SK-N-SH (cell line): ENCODE results near the gene EIF6. TPM values are rescaled to one million over a fixed set of nuclear protein-coding genes. Genes with fewer than 3 reads are reported as not detected.

Experiments used
- CTCF ChIA-PET: fragments of 300-600, 350-600 bp; formaldehyde crosslinking; extraction: SDS; loops from one replicate; lab custom pipeline; 2021; lab: Yijun Ruan, JAX
- POLR2A ChIA-PET: fragments of 350-600 bp; sonication (Branson Sonifier 250); formaldehyde crosslinking; extraction: SDS; loops from one replicate; lab custom pipeline; 2020; ENCODE audit warnings: antibody characterized with exemption, inconsistent platforms; lab: Yijun Ruan, JAX
- DNase-seq: peaks from one replicate; pipeline ENCODE4 v3.0.0; 2012
- H2AFZ ChIP-seq: fragments of 200-600 bp; sonication (generic); 2 replicates; pipeline ENCODE4 v1.8.1; 2016; ENCODE audit warnings: antibody characterized with exemption, mild to moderate bottlenecking, low read depth
- H3F3A ChIP-seq: fragments of 200-600 bp; sonication (generic); replicated peaks from 2 replicates; pipeline ENCODE3; 2016; ENCODE audit warnings: antibody characterized with exemption, mild to moderate bottlenecking; ENCODE audit not compliant: insufficient read depth
- H3K27ac ChIP-seq, 2 experiments: fragments of 200-500 bp in 1 of 2; fragments of 200-600 bp in 1 of 2; sonication (Bioruptor generic) in 1 of 2; sonication (generic), shearing (Covaris generic) in 1 of 2; 2 replicates each; pipeline versions ENCODE4 v1.5.1 to v1.6.1; 2014 to 2016; ENCODE audit warnings: low read depth in 2 of 2, inconsistent platforms in 1 of 2, low read length in 1 of 2, mild to moderate bottlenecking in 1 of 2, mixed read lengths in 1 of 2
- H3K27me3 ChIP-seq: fragments of 200-600 bp; sonication (generic), shearing (Covaris generic); 2 replicates; pipeline ENCODE4 v1.6.1; 2016; ENCODE audit warnings: mixed run types; ENCODE audit not compliant: insufficient read depth
- H3K36me3 ChIP-seq, 2 experiments: fragments of 200-500 bp in 1 of 2; fragments of 200-600 bp in 1 of 2; sonication (Bioruptor generic) in 1 of 2; sonication (generic) in 1 of 2; replicated peaks in 1 of 2; 2 replicates each; pipeline versions ENCODE3 to v1.5.1; 2014 to 2016; ENCODE audit warnings: low read length in 1 of 2, mild to moderate bottlenecking in 1 of 2; ENCODE audit not compliant: insufficient read depth in 2 of 2, control insufficient read depth in 1 of 2
- H3K4me1 ChIP-seq, 2 experiments: fragments of 200-500 bp in 1 of 2; fragments of 200-600 bp in 1 of 2; sonication (Bioruptor generic) in 1 of 2; sonication (generic), shearing (Covaris generic) in 1 of 2; 2 replicates each; pipeline versions ENCODE4 v1.5.1 to v1.6.1; 2014 to 2016; ENCODE audit warnings: low read depth in 1 of 2, low read length in 1 of 2, mixed run types in 1 of 2; ENCODE audit not compliant: insufficient read depth in 2 of 2, control insufficient read depth in 1 of 2
- H3K4me2 ChIP-seq: fragments of 200-600 bp; sonication (generic), shearing (Covaris generic); 2 replicates; pipeline ENCODE4 v1.6.1; 2017; ENCODE audit warnings: mixed run types
- H3K4me3 ChIP-seq, 2 experiments: fragments of 200-500 bp in 1 of 2; fragments of 200-600 bp in 1 of 2; sonication (Bioruptor generic) in 1 of 2; sonication (generic), shearing (Covaris generic) in 1 of 2; 2 replicates each; pipeline versions ENCODE4 v1.5.1 to v1.8.1; 2014 to 2016; ENCODE audit warnings: low read depth in 2 of 2, inconsistent platforms in 1 of 2, low read length in 1 of 2, mild to moderate bottlenecking in 1 of 2, mixed read lengths in 1 of 2, moderate library complexity in 1 of 2
- H3K79me2 ChIP-seq: fragments of 200-600 bp; sonication (generic); 2 replicates; pipeline ENCODE4 v1.8.1; 2017; ENCODE audit warnings: mild to moderate bottlenecking; ENCODE audit not compliant: insufficient read depth
- H3K9ac ChIP-seq: fragments of 200-600 bp; sonication (generic); 2 replicates; pipeline ENCODE4 v1.6.1; 2017; ENCODE audit warnings: mixed run types
- H3K9me2 ChIP-seq: fragments of 200-600 bp; sonication (generic); 2 replicates; pipeline ENCODE4 v1.6.1; 2017; ENCODE audit warnings: mixed run types
- H3K9me3 ChIP-seq: fragments of 200-600 bp; sonication (generic); 2 replicates; pipeline ENCODE4 v1.6.1; 2017; ENCODE audit warnings: mixed run types, mild to moderate bottlenecking, moderate library complexity
- H4K20me1 ChIP-seq: fragments of 200-600 bp; sonication (generic); 2 replicates; pipeline ENCODE4 v1.6.1; 2017; ENCODE audit warnings: mild to moderate bottlenecking, mixed run types; ENCODE audit not compliant: insufficient read depth
- CTCF ChIP-seq: fragments of 200-600 bp; sonication (generic); IDR thresholded peaks from 2 replicates; pipeline ENCODE4 v1.6.1; 2017; ENCODE audit warnings: antibody characterized with exemption, mild to moderate bottlenecking, moderate library complexity
- ELF1 ChIP-seq: IDR thresholded peaks from 2 replicates; pipeline ENCODE4 v1.4.0; 2012
- EZH2phosphoT487 ChIP-seq: fragments of 200-600 bp; sonication (generic); IDR thresholded peaks from 2 replicates; pipeline ENCODE4 v1.6.1; 2017; ENCODE audit warnings: low read depth, mixed run types, mild to moderate bottlenecking, antibody characterized with exemption, moderate library complexity, borderline replicate concordance
- FOXJ3 ChIP-seq: sonication (generic); formaldehyde crosslinking; IDR thresholded peaks from 2 replicates; pipeline ENCODE4 v1.5.1; 2020; ENCODE audit warnings: mild to moderate bottlenecking, missing genetic modification reagents
- IRF3 ChIP-seq: fragments of 150-350 bp; IDR thresholded peaks from 2 replicates; pipeline ENCODE4 v1.6.1; 2016; ENCODE audit warnings: mild to moderate bottlenecking, low read depth, low read length
- MAX ChIP-seq: IDR thresholded peaks from 2 replicates; pipeline ENCODE4 v1.4.0; 2012; ENCODE audit warnings: low read depth
- MEF2A ChIP-seq: IDR thresholded peaks from 2 replicates; pipeline ENCODE4 v1.4.0; 2012; ENCODE audit warnings: low read depth, borderline replicate concordance
- MXI1 ChIP-seq: IDR thresholded peaks from 2 replicates; pipeline ENCODE4 v1.6.1; 2012; ENCODE audit warnings: mild to moderate bottlenecking, low read depth, low read length, improper control_type of control experiment
- NFIC ChIP-seq: IDR thresholded peaks from 2 replicates; pipeline ENCODE4 v1.4.0; 2012; ENCODE audit warnings: borderline replicate concordance
- NRF1 ChIP-seq: IDR thresholded peaks from 2 replicates; pipeline ENCODE4 v1.6.1; 2012; ENCODE audit warnings: low read depth, mild to moderate bottlenecking, low read length
- RAD21 ChIP-seq: IDR thresholded peaks from 2 replicates; pipeline ENCODE4 v1.6.1; 2012; ENCODE audit warnings: mild to moderate bottlenecking, low read length
- RFX5 ChIP-seq: IDR thresholded peaks from 2 replicates; pipeline ENCODE4 v1.6.1; 2012; ENCODE audit warnings: mild to moderate bottlenecking, improper control_type of control experiment, low read length
- RXRA ChIP-seq: IDR thresholded peaks from 2 replicates; pipeline ENCODE4 v1.4.0; 2012; ENCODE audit warnings: low read depth, mild to moderate bottlenecking, borderline replicate concordance
- SIN3A ChIP-seq: IDR thresholded peaks from 2 replicates; pipeline ENCODE4 v1.6.1; 2012; ENCODE audit warnings: low read depth, mild to moderate bottlenecking, low read length, moderate library complexity, borderline replicate concordance
- TAF1 ChIP-seq: IDR thresholded peaks from 2 replicates; pipeline ENCODE4 v1.6.1; 2012; ENCODE audit warnings: low read depth, mild to moderate bottlenecking, low read length, moderate library complexity, borderline replicate concordance
- TCF12 ChIP-seq: IDR thresholded peaks from 2 replicates; pipeline ENCODE4 v1.4.0; 2012
- TEAD4 ChIP-seq: IDR thresholded peaks from 2 replicates; pipeline ENCODE4 v1.4.0; 2012; ENCODE audit warnings: mild to moderate bottlenecking, borderline replicate concordance; ENCODE audit not compliant: insufficient read depth
- USF1 ChIP-seq: IDR thresholded peaks from 2 replicates; pipeline ENCODE4 v1.4.0; 2012; ENCODE audit warnings: low read depth, borderline replicate concordance
- YY1 ChIP-seq: IDR thresholded peaks from 2 replicates; pipeline ENCODE4 v1.4.0; 2012; ENCODE audit warnings: low read depth, mild to moderate bottlenecking
- WGBS: methylation state at CpG from one replicate; pipeline ENCODE4 v1.1.6; 2017; ENCODE audit warnings: low lambda C conversion rate; 5-methylcytosine and 5-hydroxymethylcytosine counted together
- polyA plus RNA-seq, 3 experiments: library from polyadenylated mRNA; depleted of rRNA; stranded (reverse); fragments of >200 nt; gene quantifications; 2 replicates each; pipeline ENCODE4 v1.2.3, GENCODE V29; 2012
- TF ChIP-seq, protein P1 (sequence below): IDR thresholded peaks from 2 replicates; pipeline ENCODE4 v1.6.1; 2012; ENCODE audit warnings: mild to moderate bottlenecking, low read depth, low read length, moderate library complexity
- TF ChIP-seq, protein P2 (sequence below): fragments of 150-350 bp; IDR thresholded peaks from 2 replicates; pipeline ENCODE4 v1.6.1; 2017; ENCODE audit warnings: antibody characterized with exemption, low read length, low read depth, borderline replicate concordance

Gene EIF6
- polyA plus RNA-seq, 1 of the 3 experiments (the other 2 are of a cell fraction), result 356 TPM

- TF ChIP-seq TEAD4, result no peak
- no peak for TF ChIP-seq TCF12
- TF ChIP-seq TAF1, result no peak
- TF ChIP-seq MXI1, result no peak
- no peak for TF ChIP-seq RFX5
- no peak for TF ChIP-seq FOXJ3 (CRISPR knock-in tag)
- TF ChIP-seq IRF3, result no peak
- TF ChIP-seq RXRA, result no peak
- TF ChIP-seq MEF2A, result no peak
- TF ChIP-seq, all 33 proteins: peak for 0
Measured at GRCh38 chr20:35287509-35288324, 3.1 kb upstream of the EIF6 start (continued).

DNA sequence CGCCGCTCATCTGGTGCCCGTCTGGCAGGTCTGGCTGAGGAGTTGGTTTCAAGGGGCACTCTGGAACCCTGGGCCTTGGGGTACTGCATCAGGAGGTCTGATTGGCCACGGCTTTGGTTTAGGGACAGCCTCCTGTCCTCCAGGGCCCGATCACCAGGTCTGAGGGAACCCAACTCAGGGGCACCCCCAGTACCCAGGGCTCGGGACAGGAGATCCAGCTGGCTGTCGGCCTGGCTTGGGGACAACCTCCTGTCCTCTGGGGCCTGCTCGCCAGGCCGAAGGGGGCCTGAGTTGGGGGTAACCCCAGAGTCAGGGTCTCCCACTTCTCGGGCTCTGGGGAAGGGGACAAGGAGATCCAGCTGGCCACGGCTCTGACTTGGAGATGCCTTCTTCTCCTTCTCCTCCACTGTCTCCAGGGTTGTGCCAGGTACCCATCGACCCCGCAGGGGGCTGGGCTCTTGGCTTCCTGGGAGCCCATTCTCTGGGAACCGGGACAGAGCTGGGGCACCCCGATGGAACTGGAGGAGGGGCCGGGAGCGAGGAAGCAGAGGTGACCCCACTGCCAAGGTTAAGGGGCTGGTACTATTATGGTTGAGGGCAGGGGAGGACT is 2.4 kb upstream of the EIF6 start:
- CTCF ChIA-PET, result interaction anchor here (1.1 to 1.3 kb wide), 3 partner anchors 16 to 190 kb away, joined by 3 to 4 read pairs (median 3); no protein-coding TSS in a partner anchor
- TF ChIP-seq YY1, result no peak
- no peak for TF ChIP-seq NFIC
- TF ChIP-seq RXRA, result no peak
- TF ChIP-seq NRF1, result no peak
- TF ChIP-seq MAX, result no peak
- no peak for TF ChIP-seq RAD21
- TF ChIP-seq, protein P1, sequence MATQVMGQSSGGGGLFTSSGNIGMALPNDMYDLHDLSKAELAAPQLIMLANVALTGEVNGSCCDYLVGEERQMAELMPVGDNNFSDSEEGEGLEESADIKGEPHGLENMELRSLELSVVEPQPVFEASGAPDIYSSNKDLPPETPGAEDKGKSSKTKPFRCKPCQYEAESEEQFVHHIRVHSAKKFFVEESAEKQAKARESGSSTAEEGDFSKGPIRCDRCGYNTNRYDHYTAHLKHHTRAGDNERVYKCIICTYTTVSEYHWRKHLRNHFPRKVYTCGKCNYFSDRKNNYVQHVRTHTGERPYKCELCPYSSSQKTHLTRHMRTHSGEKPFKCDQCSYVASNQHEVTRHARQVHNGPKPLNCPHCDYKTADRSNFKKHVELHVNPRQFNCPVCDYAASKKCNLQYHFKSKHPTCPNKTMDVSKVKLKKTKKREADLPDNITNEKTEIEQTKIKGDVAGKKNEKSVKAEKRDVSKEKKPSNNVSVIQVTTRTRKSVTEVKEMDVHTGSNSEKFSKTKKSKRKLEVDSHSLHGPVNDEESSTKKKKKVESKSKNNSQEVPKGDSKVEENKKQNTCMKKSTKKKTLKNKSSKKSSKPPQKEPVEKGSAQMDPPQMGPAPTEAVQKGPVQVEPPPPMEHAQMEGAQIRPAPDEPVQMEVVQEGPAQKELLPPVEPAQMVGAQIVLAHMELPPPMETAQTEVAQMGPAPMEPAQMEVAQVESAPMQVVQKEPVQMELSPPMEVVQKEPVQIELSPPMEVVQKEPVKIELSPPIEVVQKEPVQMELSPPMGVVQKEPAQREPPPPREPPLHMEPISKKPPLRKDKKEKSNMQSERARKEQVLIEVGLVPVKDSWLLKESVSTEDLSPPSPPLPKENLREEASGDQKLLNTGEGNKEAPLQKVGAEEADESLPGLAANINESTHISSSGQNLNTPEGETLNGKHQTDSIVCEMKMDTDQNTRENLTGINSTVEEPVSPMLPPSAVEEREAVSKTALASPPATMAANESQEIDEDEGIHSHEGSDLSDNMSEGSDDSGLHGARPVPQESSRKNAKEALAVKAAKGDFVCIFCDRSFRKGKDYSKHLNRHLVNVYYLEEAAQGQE, result no peak
- TF ChIP-seq SIN3A, result no peak
- TF ChIP-seq TCF12, result no peak
- no peak for TF ChIP-seq USF1
- TF ChIP-seq CTCF, result no peak
- no peak for TF ChIP-seq ELF1
- TF ChIP-seq, protein P2, sequence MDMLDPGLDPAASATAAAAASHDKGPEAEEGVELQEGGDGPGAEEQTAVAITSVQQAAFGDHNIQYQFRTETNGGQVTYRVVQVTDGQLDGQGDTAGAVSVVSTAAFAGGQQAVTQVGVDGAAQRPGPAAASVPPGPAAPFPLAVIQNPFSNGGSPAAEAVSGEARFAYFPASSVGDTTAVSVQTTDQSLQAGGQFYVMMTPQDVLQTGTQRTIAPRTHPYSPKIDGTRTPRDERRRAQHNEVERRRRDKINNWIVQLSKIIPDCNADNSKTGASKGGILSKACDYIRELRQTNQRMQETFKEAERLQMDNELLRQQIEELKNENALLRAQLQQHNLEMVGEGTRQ, result no peak
- TF ChIP-seq EZH2phosphoT487, result no peak
- no peak for TF ChIP-seq MEF2A

More for the DNA sequence above, 2.4 kb upstream of the EIF6 start:
- Histone ChIP-seq H3K36me3 (peaks cover 3 to 7% of the 10 kb centered on the region in 2 experiments), H3K79me2 (peaks cover 25% of the 10 kb centered on the region), H2AFZ (no peak overlapping the region), H3K4me1 (peaks cover 0 to 26% of the 10 kb centered on the region in 2 experiments; a peak in 3 of 4 replicates), H3K4me3 (no peak overlapping the region), H3K9ac (no peak overlapping the region), H4K20me1 (no peaks in the 10 kb centered on the region), H3K27ac (no peak overlapping the region), H3K9me3 (no peaks in the 10 kb centered on the region), H3K4me2 (no peak overlapping the region), H3F3A (peaks cover 4% of the 10 kb centered on the region), H3K9me2 (no peaks in the 10 kb centered on the region), H3K27me3 (no peaks in the 10 kb centered on the region)
- 83% methylated on average over 14 of the region's 17 CpGs for WGBS
- POLR2A ChIA-PET, result no interaction called here
- no peak for DNase-seq
